ENCODE results near the gene SERPINB6.

GRCh38 chr6:2966347-2966746, 5.0 kb downstream of the SERPINB6 start:
- TF ChIP-seq CTCF (optimal IDR thresholded peaks at IDR 0.05 in 1 of 3, IDR thresholded peaks at IDR 0.05 in 1 of 3, conservative IDR thresholded peaks at IDR 0.05 in 1 of 3; ENCODE audit: extremely low read depth in 1 of 3, insufficient read depth in 2 of 3, low read length in 3 of 3) (no peak), EZH2 (IDR thresholded peaks at IDR 0.05; ENCODE audit: low read length) (no peak)
